Heart left ventricle (tissue), 16 donors: ENCODE measurements around the gene UNC93A. TPM values are rescaled to one million over a fixed set of nuclear protein-coding genes. Genes with fewer than 3 reads are reported as not detected.

ENCODE experiments used
- ATAC-seq, 4 donors: fragments of 200-7000 bp; cut with Tn5 transposase; one replicate each; pipeline ENCODE4 v1.9.1; 2020 to 2022; ENCODE audit warnings: moderate library complexity in 4 of 4, mild to moderate bottlenecking in 3 of 4, moderate number of reproducible peaks in 1 of 4
- DNase-seq, 5 donors: peaks; one replicate each; pipeline ENCODE4 v3.0.0-alpha.2; 2020
- H3K27ac ChIP-seq, 12 donors: fragments of 200-600 bp; sonication (generic) in 4 of 12; one replicate each; pipeline versions ENCODE4 v1.5.0 to v1.8.0; 2016 to 2022; ENCODE audit warnings: mild to moderate bottlenecking in 2 of 12
- H3K27me3 ChIP-seq, 9 donors: fragments of 200-600 bp; sonication (generic) in 2 of 9; one replicate each; pipeline versions ENCODE4 v1.5.1 to v1.8.0; 2016 to 2022; ENCODE audit warnings: mild to moderate bottlenecking in 3 of 9
- H3K36me3 ChIP-seq, 9 donors: fragments of 200-600 bp; sonication (generic) in 2 of 9; one replicate each; pipeline versions ENCODE4 v1.5.0 to v1.8.0; 2018 to 2022; ENCODE audit warnings: mild to moderate bottlenecking in 2 of 9
- H3K4me1 ChIP-seq, 12 donors: fragments of 200-600 bp; sonication (generic) in 4 of 12; one replicate each; pipeline versions ENCODE4 v1.5.0 to v1.8.0; 2016 to 2022; ENCODE audit warnings: mild to moderate bottlenecking in 3 of 12
- H3K4me3 ChIP-seq, 12 donors: fragments of 200-600 bp; sonication (generic) in 4 of 12; one replicate each; pipeline versions ENCODE4 v1.5.0 to v1.8.0; 2017 to 2022; ENCODE audit warnings: mild to moderate bottlenecking in 9 of 12, moderate library complexity in 4 of 12
- H3K9me3 ChIP-seq, 12 donors: fragments of 200-600 bp; sonication (generic) in 4 of 12; one replicate each; pipeline versions ENCODE4 v1.5.0 to v1.8.0; 2016 to 2022; ENCODE audit warnings: mild to moderate bottlenecking in 1 of 12
- CTCF ChIP-seq, 12 donors: fragments of 200-600 bp; sonication (generic) in 4 of 12; IDR thresholded peaks; one replicate each; pipeline versions ENCODE4 v1.5.0 to v1.8.0; 2018 to 2022; ENCODE audit warnings: antibody characterized with exemption in 12 of 12, mild to moderate bottlenecking in 5 of 12
- POLR2A ChIP-seq, 2 donors: fragments of 450-650 bp; IDR thresholded peaks; one replicate each; pipeline ENCODE4 v1.6.1; 2017; ENCODE audit warnings: antibody characterized with exemption in 2 of 2, mild to moderate bottlenecking in 2 of 2, moderate library complexity in 2 of 2
- WGBS, 4 donors: extraction: QIAGEN DNeasy Blood & Tissue Kit in 2 of 4; methylation state at CpG; one replicate each; pipeline versions ENCODE4 v1.1.5 to v1.1.7; 2013 to 2018; 5-methylcytosine and 5-hydroxymethylcytosine counted together
- intact Hi-C, 10 donors: fragments of 100-400 bp; cut with DNase I; formaldehyde crosslinking; loops; one replicate each; pipeline versions ENCODE4 v1.11.1 to v1.14.2; 2022
- polyA plus RNA-seq, 2 donors: library from polyadenylated mRNA; stranded (reverse); fragments of 200-250 nt; gene quantifications; one replicate each; pipeline ENCODE4 v1.2.3, GENCODE V29; 2013
- total RNA-seq, 9 donors: library from RNA; depleted of rRNA in 2 of 9; stranded (reverse); fragments of >200 nt in 2 of 9; fragmentation: NEBNext Ultra II Directional in 3 of 9; extraction: Animal tissue kit (Norgen Biotek cat#: 25700) in 3 of 9; gene quantifications; one replicate each; pipeline versions ENCODE4 v1.1.0 to v1.2.4, GENCODE V29; 2016 to 2023
- donor health status: ischemic (EF 13 %, LVEDD 7.1; RV severe dilation, severe dysfunction).
- donor health status: healthy with polysubstance abuse.
- donor health status: DM: no; HTN: yes; CAD: no.
- donor health status: DM: no; HTN: no; CAD: no.
- donor health status: ischemic (EF 25% LVEDD 6.9; RV normal size, moderate dysfunction).
- donor health status: ischemic (EF 25% LVEDD 5.7; RV mildly dilated, moderate dysfunction).
- donor health status: healthy.
- donor health status: DM: yes; HTN: yes; CAD: no.
- donor health status: ischemic (EF 35%, LVEDD 5.7; RV mildly dilated, moderate dysfunction).
- donor health status: nonischemic (EF 11% LVEDD 7.7; RV severe dilation, severe dysfunction).
- donor health status: DM: yes; HTN: yes; CAD: no.
- donor health status: PGD.
- donor health status: ischemic (EF 29% LVEDD 5.4; RV normal size, mild dysfunction).
- donor health status: nonischemic (EF 23%, LVEDD 6.1; RV moderate dilation, normal function).

Gene UNC93A
- total and polyA plus RNA-seq, 11 donors: not detected

- whole genome bisulfite sequencing, 4 donors: 95 to 97% (median 95%) methylated on average over 8 of the region's 8 CpGs
These were observed 56.1 kb downstream of the UNC93A start for GRCh38 chr6:167347226-167347625.

GRCh38 chr6:167349631-167350274 is 58.6 kb downstream of the UNC93A start:
- intact Hi-C loops: loop anchor here in 2 of 10 donors (10.0 kb wide), 2 partner anchors 125 to 135 kb away; no protein-coding TSS in a partner anchor
- H3K9me3 ChIP-seq: peaks cover 0 to 15% (median 4%) of the 10 kb centered on the region in 12 donors
- H3K27me3 ChIP-seq: peaks cover 0 to 40% (median 3%) of the 10 kb centered on the region in 9 donors
- H3K27ac ChIP-seq: peak overlapping the region in 4 of 12 donors; percentile 24 to 51 (median 42)
- WGBS, 4 donors: 53 to 65% (median 59%) methylated on average over 19 of the region's 19 CpGs
- DNase-seq (no peak), ATAC-seq (no peak)
- no peaks in the 10 kb centered on the region for H3K36me3 ChIP-seq
- peak overlapping the region in 1 of 12 donors; percentile 56 for H3K4me3 ChIP-seq
- peaks cover 0 to 18% (median 11%) of the 10 kb centered on the region in 12 donors for H3K4me1 ChIP-seq
- TF ChIP-seq CTCF (IDR thresholded peaks at IDR 0.05): no peak
- TF ChIP-seq POLR2A (IDR thresholded peaks at IDR 0.05): no peak

More at GRCh38 chr6:167347226-167347625, 56.1 kb downstream of the UNC93A start:
- no peak overlapping the region for H3K27ac ChIP-seq
- H3K9me3 ChIP-seq: peaks cover 0 to 2% (median 0%) of the 10 kb centered on the region in 12 donors
- intact Hi-C loops: no loop called here
- H3K4me3 ChIP-seq: no peak overlapping the region
- peaks cover 0 to 37% (median 3%) of the 10 kb centered on the region in 9 donors for H3K27me3 ChIP-seq
- DNase-seq (no peak), ATAC-seq (no peak)
- H3K36me3 ChIP-seq: no peaks in the 10 kb centered on the region
- H3K4me1 ChIP-seq: peaks cover 0 to 18% (median 11%) of the 10 kb centered on the region in 12 donors
- TF ChIP-seq CTCF (IDR thresholded peaks at IDR 0.05): no peak
- no peak for TF ChIP-seq POLR2A (IDR thresholded peaks at IDR 0.05)

GRCh38 chr6:167350275-167350696 is 59.2 kb downstream of the UNC93A start:
- H3K27ac ChIP-seq: peak overlapping the region in 7 of 12 donors; percentile 37 to 73 (median 48)
- intact Hi-C loops: loop anchor here in 2 of 10 donors (10.0 kb wide), 2 partner anchors 125 to 135 kb away; no protein-coding TSS in a partner anchor
- DNase-seq (peak in 3 of 5 donors; percentile 10 to 38 (median 29)), ATAC-seq (peak; percentile 32 to 72 (median 62))
- TF ChIP-seq CTCF (IDR thresholded peaks at IDR 0.05): no peak
- no peak for TF ChIP-seq POLR2A (IDR thresholded peaks at IDR 0.05)
- no peaks in the 10 kb centered on the region for H3K36me3 ChIP-seq
- H3K27me3 ChIP-seq: peaks cover 0 to 43% (median 3%) of the 10 kb centered on the region in 9 donors
- 11 to 28% (median 16%) methylated on average over 22 of the region's 22 CpGs for WGBS, 4 donors
- H3K4me1 ChIP-seq: peaks cover 0 to 18% (median 11%) of the 10 kb centered on the region in 12 donors
- H3K9me3 ChIP-seq: peaks cover 0 to 15% (median 4%) of the 10 kb centered on the region in 12 donors
- H3K4me3 ChIP-seq: peak overlapping the region in 9 of 12 donors; percentile 44 to 58 (median 50)
